ENCODE results near the gene ARVCF.

ARVCF gene

GRCh38 chr22:19986410-19987341 lies 29.9 kb downstream of the ARVCF start:
- DNase-seq (ENCODE audit: low spot score): peak; percentile 30

- DNase-seq (ENCODE audit: low spot score): no peak
Observed at GRCh38 chr22:19986011-19986409, 30.6 kb downstream of the ARVCF start.

GRCh38 chr22:19984851-19985811 lies 31.5 kb downstream of the ARVCF start:
- DNase-seq (ENCODE audit: low spot score): no peak

- DNase-seq (ENCODE audit: low spot score): no peak
Observed at GRCh38 chr22:19984201-19984753, 32.3 kb downstream of the ARVCF start.

GRCh38 chr22:19983741-19984140 lies 32.9 kb downstream of the ARVCF start:
- DNase-seq (ENCODE audit: low spot score): no peak

- DNase-seq (ENCODE audit: low spot score): no peak
Observed at GRCh38 chr22:19982991-19983578, 33.5 kb downstream of the ARVCF start.

GRCh38 chr22:19981961-19982920 lies 34.4 kb downstream of the ARVCF start:
- DNase-seq (ENCODE audit: low spot score): no peak

- DNase-seq (ENCODE audit: low spot score): no peak
Observed at GRCh38 chr22:19981171-19981960, 35.3 kb downstream of the ARVCF start.

- no peak for DNase-seq (ENCODE audit: low spot score)
Observed at GRCh38 chr22:19980766-19981165, 35.9 kb downstream of the ARVCF start.

GRCh38 chr22:19979712-19980493 lies 36.7 kb downstream of the ARVCF start:
- DNase-seq (ENCODE audit: low spot score): no peak

GRCh38 chr22:19978748-19979147 lies 37.9 kb downstream of the ARVCF start:
- no peak for DNase-seq (ENCODE audit: low spot score)

- DNase-seq (ENCODE audit: low spot score): no peak
Observed at GRCh38 chr22:19977296-19978243, 39.1 kb downstream of the ARVCF start.

GRCh38 chr22:19976671-19977070 lies 40.0 kb downstream of the ARVCF start:
- no peak for DNase-seq (ENCODE audit: low spot score)

- DNase-seq (ENCODE audit: low spot score): no peak
Observed at GRCh38 chr22:19975707-19976035, 41.0 kb downstream of the ARVCF start.

GRCh38 chr22:19974935-19975706 lies 41.5 kb downstream of the ARVCF start:
- DNase-seq (ENCODE audit: low spot score): no peak

- no peak for DNase-seq (ENCODE audit: low spot score)
Observed at GRCh38 chr22:19974268-19974861, 42.3 kb downstream of the ARVCF start.

All from CD4-positive, alpha-beta T cell treated with Interleukin-2 at 100 ng/mL for 4 hours (primary cell).